IPS-NIHi11 (cell line): Measurements from ENCODE around the gene FADS2.

Source experiments
- DNase-seq: peaks from one replicate; pipeline ENCODE4 v3.0.0; 2012; ENCODE audit warnings: mixed read lengths, low spot score

The FADS2 gene

DNA sequence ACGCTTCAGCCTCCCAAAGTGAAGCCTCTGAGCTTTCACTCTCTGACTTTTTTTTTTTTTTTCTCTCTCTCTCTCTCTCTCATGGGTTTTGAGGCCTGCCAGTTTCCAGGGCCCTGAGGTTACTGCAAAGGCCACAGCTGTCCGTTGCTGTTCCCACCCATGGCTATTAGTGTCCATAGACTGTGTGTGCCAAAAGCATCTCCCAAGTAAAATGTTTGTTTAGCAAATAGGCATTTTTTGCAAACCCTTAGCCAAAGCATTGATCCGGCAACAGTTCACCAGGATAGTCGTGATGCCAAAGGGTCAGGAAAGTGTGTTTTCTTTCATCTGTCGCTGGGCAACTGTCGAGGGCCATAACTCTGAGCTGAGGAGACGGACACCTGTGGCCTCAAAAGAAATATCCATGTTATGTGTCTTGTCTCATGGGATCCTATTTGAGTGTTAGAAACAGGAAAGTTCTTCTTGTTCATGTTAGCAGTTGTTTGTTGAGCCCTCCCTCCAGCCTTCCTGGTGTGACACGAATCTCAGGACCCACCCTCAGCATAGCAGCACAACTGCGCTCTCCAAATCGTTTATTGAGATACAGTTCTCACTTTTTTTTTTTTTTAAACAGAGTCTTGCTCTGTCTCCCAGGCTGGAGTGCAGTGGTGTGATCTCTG, 18.4 kb downstream of the FADS2 start:
- no peak for DNase-seq

DNA sequence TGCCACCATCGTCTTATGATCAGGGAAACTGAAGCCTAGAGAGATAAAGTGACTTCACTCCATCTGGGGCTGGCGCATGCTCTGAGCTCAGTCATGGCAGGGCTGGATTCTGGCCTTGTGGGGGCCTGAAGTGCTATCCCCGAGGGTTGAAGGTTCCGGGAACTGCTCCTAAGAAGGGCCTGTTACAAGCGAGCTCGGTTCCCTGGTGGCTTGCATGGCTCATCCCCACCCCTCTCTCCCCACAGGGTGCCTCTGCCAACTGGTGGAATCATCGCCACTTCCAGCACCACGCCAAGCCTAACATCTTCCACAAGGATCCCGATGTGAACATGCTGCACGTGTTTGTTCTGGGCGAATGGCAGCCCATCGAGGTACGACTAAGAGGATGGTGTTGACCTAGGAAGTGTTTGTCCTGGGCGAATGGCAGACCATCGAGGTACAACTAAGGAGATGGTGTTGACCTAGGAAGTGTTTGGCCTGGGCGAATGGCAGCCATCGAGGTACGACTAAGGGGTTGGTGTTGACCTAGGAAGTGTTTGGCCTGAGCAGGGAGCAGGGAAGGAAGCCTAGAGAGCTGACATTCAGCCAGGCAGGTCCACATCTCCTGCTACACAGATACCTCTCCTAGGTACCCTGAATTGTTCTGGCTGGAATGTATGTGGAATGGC, 19.9 kb downstream of the FADS2 start:
- no peak for DNase-seq

DNA sequence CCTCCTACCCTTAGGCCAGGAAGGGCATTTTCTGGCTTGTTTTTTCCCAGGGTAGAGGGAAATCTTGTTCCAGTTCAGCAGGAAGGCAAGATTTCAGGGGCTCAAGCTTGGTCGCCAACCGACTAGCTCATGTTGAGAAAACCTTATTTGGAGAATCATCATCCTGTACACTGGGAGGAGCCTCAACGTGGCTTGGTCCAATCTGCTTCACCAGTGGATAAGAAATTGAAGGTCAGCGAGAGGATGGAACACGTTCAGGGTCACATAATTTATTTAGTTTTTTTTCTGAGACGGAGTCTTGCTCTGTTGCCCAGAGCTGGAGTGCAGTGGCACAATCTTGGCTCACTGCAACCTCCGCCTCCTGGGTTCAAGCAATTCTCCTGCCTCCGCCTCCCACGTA, 20.5 kb downstream of the FADS2 start:
- DNase-seq: no peak

DNA sequence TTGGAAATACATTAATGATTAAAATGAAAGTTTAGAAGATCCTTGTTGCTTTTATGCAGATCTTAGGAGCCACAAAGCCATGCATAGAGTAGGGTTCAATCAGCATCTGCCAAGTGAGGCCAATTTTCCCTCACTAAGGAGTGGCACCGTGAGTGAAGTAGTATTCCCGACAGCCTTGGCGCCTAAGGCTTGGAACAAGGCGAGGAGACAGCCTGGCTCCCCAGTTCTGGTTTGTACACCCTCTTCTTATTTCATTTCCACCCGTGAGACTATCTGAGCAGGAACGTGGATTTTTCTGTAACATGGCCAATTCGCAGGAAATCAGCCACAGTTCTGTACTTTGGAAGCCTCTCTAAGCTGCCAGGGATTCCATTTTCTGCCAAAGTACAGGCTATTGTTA, 22.6 kb downstream of the FADS2 start:
- DNase-seq: no peak

DNA sequence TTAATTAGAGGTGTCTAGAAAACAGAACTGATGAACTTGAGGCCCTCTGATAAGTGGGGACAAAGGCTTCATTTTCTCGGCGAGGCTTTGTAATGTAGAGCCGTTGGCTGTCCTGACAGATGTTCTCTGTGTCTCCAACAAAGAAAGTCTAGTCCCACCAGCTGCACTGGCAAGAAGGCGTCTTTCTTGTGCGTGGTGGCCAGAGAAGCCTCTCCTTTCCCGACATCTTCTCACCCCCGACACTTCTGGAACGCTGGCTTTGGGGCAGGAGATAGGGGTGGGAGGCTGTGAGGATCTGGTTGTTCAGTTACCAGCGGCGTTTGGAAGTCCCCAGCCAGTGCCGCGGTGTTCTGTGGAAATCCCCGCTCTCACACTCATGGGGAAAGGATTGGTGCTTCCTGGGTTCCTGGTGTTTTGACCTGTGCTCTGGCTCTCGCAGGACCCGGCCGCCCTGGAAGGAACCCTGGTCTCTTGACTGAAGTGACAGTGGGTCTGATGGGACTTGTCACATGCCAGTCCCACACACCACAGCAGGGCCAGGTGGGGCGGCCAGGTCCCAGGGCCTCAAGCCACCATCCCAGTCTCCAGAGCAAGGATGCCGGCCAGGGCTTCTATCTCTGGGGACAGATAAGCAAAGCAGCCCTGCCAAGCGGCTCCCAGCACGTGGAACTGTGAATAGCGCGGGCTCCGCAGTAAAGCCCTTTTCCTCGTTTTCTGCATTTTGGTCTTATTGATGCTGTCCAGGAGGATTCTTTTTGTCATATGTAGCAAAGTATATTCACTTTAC, 23.2 kb downstream of the FADS2 start:
- DNase-seq: no peak

DNA sequence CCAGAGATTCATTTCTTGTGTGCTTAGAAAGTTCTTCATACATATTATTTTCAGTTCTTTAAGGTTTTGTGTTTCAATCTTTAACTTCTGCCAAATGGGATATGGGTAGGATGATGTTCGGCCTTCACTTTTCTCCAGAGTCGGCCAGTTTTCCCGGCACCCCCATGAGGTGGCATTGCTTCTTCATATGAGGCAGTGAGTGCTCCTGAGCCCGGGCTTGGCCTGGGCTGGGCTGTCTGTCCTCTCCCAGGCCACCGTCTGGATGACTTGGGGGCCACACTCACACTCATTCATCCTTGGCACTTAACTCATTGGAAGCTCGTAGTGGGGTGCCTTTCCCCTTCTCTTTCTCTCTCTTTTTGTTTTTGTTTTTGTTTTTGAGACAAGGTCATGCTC, 23.8 kb downstream of the FADS2 start:
- no peak for DNase-seq

DNA sequence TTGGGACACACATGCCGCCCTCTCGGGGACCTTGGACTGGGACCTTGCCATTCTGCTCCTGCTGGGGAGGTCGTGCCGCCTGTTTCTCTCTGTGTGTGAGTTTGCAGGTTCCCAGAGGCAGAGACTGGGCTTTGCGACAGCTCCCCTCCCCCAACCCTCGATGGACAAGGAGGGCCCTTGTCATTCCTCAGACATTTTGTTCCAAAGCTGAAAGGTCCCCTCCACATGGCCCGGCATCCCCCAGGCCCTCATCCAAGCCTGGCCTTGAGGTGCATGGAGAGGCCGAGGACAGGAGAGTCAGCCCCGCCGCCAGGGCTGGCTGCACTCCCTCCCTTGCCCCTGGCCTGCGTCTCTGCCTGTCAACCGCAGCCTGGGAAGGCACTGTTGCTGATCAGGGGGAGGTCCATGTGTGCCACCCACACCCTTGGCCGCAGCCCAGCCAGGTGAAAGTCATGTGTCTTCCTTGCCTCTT, 25.6 kb downstream of the FADS2 start:
- DNase-seq: no peak

DNA sequence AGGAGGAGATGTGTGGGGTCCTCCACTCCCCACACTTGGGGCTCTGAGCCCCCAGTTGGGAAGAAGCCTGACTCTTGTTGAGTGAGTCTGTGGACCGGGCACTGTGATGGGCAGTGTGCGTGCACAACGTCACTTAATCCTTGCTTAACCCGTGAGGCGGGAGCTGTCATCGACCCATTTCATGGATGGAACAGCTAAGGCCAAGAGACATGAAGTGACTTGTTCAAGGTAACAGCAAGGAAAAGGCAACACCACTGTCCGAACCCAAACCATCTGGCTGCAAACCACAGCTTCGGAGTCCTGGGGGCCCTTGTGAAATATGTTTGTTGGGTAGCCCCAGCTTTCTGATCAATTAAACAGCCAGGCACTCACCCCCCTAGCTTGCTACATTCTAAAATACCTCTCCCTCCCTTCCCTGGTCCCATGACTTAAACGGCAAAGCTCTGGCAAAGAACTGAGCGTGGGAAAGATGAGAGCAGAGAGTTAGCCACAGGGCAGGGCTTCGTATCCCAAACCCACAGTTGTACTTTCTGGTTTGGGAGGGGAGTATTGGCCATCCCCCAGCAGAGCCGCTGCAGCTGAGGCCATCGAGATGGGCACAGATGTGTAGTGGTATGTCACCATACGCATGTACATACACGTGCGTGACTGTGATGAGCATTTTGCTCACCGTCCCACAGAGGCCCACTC, 26.3 kb downstream of the FADS2 start:
- no peak for DNase-seq

DNA sequence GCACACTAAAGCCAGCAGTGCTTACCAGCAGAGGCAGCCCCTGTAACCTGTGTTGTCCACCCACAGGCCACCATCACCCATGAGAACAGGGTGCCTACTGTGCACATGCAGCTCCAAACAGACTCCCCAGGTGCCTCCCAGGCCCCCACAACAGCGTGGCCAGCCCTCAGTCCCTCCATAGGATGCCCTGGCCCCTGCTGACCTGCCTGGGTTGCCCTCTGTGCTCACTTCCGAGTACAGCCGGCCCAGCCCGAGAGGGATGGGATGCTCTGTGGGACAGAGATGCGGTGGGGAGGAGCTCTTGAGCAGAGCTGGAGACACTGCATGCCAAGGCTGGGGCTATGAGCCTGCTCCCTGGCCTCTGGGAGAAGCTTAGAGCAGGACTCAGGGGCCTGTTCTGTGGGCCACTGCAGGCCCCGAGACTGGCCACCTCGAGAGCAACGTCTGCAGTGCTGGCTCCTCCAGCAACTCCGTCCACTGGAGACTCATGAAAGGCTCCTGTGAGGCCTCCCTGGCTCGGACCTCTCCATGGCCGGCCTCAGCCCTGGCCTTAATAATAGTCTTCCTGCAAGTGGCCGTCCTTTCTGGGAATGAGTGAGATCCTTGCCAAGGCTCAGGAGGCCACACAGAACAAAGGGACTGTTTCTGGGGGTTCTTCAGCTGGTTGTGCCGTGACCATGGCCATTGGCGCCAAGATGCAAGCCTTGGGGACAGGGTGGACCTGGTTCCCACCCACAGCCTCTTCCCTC, 27.0 kb downstream of the FADS2 start:
- DNase-seq: no peak

DNA sequence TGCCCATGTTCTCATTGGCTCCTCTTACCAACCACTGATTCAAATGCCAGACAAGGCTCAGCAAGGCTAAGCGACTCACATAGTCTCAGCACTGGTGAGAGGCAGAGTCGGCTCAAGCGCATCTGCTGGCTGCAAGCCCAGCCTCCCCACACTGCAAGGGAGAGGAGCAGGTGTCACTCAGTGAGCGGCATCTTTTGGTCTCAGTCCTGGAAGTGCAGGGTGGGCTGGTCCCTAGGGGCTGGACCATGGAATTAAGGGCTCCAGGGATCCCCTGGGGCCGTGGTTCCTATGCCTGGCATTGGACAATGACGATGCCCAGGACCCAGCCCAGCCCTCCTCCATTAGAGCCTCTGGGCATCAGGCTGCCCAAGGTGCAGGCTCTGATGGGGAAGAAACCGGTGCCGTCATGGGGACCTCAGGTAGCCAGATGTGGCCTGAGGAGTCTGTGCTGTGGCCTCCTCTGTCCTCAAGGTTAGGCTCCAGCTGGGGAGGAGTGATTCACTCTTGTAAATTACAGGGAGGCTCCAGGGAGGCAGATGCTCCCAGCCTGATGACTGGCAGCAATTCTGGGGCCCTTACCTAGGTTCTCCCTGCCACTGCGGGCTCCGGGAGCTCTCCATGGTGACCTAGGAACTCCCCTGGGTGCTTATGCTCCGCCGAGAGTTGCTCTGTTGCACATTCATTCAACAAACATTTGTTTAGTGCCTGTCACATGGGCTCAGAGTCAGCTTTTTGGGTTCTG, 28.0 kb downstream of the FADS2 start:
- no peak for DNase-seq

DNA sequence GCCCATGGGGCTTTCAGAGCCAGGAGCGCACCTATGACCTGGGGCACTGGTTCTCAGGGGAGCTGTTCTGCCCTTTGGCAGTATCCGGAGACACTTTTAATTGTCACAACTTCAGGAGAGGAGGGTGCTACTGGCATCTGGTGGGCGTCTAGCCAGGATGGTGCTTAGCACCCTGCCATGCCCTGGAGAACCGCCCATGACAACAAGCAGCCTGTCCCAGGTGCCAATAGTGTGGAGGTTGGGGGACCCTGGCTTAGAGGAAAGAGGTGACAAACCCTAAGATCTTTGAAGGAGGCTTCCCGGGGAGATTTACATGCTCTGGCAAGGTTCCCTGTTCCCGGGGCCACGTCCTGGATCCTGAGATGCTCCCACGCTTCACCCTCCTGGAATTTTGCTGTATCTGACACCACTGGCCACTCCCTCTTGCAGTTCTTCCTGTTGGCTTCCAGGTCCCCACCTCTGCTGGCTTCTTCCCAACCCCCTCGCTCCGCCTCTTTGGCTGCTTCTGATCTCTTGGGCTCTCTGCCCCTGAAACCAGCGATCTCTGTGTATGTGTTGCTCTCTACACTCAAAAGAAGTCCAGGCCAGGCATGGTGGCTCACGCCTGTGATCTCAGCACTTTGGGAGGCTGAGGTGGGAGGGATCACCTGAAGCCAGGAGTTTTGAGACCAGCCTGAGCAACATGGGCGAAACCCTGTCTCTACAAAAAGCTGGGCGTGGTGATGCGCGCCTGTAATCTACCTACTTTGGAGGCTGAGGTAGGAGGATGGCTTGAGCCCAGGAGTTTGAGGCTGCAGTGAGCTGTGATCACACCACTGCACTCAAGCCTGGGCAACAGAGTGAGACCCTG, 32.2 kb downstream of the FADS2 start:
- DNase-seq: no peak

DNA sequence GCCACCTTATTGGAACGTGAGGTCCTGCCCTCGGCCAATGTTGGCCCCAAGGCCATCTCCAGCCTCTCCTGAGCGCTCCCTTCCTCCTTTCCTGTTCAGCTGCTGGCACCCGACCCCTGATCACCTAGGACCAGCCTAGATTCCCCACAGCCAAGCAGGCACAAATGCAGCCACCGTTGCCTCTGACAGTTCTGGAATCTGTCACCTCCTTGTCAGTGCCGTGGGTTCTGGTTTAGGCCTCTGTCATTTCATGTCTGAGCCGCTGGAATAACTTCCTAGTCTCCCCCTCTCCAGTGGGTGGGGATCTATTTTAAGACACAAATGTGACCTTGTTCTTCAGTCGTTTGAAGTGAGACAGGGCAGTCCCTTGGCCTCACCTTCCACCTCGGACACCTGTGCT, 33.5 kb downstream of the FADS2 start:
- no peak for DNase-seq

DNA sequence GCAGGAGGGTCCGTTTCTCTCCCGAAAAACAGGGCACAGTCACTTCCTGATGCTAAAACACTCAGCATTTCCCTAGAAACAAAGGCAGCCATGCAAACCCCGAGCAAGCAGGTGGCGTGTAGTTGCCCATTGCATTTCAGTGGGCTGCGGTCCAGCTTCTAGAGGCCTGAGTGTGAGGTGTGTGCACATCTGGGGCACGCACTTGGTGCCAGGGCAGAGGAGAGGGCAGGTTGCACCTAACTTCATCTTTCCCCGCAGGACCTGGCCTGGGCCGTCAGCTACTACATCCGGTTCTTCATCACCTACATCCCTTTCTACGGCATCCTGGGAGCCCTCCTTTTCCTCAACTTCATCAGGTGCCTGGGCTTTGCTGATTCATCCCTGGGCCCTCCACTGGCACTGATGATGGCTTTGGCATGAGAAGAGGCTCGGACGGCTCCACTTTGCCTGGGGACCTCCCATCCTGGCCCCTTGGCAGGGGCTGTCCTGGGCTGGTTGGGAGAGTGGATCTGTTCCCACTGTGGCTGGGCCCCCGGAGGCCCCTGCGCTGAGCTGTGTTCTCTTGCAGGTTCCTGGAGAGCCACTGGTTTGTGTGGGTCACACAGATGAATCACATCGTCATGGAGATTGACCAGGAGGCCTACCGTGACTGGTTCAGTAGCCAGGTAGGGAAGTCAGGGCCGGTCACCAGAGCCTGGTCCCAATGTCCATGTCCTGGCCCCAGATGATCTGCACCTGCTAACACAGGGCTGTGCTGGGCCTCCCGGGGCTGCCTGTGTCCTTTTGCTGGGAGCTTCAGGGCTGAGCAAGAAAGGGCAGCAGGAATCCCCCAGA, 34.8 kb downstream of the FADS2 start:
- DNase-seq: no peak

DNA sequence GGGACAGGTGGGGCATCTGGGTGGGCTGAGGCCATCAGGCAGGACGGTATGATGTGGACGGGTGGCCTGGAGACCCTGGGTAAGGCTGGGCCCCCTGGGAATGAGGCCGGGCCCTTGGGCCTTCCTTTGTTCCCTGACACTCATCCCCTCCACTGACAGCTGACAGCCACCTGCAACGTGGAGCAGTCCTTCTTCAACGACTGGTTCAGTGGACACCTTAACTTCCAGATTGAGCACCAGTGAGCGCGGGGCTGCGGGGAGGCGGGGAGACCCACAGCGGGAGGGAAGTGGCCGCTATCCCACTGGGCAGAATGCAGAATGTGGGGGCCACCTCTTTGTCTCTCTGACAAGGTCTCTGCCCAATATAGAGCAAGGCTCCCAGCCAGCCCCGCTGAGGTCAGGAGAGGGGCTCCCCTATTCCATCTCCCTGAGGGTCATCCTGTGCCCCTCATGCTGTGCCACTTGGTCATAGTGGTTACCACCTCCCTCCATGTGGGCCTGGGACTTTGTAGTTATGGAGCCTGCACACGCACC, 35.5 kb downstream of the FADS2 start:
- DNase-seq: no peak

DNA sequence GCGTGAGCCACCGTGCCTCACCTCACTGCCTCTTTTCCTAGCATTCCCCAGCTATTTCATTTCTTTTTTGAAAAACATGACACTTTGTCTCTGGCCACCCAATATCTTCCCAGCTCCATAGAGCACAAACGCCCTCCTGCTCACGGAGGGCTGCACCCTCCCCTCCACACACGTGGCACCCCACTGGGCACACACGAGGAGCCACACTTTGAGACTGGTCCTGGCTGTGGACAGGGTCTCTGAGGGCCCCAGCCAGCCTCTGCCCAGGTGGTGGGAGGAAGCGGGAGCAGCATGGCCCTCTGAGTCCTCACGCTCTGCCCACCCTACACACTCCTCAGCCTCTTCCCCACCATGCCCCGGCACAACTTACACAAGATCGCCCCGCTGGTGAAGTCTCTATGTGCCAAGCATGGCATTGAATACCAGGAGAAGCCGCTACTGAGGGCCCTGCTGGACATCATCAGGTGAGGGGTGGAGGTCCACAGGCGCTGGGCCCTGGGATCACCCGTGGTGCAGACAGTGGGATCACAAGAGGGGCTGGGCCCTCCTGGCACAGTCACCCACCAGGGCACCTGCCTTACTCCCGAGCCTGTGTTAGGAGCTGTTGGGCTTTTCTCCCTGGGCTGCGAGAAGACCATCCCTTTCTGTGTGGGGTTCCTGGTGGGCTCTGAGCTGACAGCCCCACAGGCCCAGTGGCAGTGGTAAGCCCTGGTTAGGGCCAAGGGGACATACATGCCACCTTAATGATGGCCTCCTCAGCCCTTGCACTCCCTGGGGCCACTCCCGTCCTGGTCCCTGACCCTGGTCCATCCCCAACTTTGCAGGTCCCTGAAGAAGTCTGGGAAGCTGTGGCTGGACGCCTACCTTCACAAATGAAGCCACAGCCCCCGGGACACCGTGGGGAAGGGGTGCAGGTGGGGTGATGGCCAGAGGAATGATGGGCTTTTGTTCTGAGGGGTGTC, 37.0 kb downstream of the FADS2 start:
- no peak for DNase-seq

DNA sequence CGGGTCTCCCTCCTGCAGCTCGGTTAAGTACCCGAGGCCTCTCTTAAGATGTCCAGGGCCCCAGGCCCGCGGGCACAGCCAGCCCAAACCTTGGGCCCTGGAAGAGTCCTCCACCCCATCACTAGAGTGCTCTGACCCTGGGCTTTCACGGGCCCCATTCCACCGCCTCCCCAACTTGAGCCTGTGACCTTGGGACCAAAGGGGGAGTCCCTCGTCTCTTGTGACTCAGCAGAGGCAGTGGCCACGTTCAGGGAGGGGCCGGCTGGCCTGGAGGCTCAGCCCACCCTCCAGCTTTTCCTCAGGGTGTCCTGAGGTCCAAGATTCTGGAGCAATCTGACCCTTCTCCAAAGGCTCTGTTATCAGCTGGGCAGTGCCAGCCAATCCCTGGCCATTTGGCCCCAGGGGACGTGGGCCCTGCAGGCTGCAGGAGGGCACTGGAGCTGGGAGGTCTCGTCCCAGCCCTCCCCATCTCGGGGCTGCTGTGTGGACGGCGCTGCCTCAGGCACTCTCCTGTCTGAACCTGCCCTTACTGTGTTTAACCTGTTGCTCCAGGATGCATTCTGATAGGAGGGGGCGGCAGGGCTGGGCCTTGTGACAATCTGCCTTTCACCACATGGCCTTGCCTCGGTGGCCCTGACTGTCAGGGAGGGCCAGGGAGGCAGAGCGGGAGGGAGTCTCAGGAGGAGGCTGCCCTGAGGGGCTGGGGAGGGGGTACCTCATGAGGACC, 38.3 kb downstream of the FADS2 start:
- no peak for DNase-seq

DNA sequence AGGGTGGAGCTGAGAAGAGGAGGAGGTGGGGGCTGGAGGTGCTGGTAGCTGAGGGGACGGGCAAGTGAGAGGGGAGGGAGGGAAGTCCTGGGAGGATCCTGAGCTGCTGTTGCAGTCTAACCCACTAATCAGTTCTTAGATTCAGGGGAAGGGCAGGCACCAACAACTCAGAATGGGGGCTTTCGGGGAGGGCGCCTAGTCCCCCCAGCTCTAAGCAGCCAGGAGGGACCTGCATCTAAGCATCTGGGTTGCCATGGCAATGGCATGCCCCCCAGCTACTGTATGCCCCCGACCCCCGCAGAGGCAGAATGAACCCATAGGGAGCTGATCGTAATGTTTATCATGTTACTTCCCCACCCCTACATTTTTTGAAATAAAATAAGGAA, 38.9 kb downstream of the FADS2 start:
- no peak for DNase-seq
